ENCODE measurements around the gene PSD2. TPM values are rescaled to one million over a fixed set of nuclear protein-coding genes. Genes with fewer than 3 reads are reported as not detected.
A peak's percentile ranks its signal among the peaks of the same experiment; 100 is the strongest.

The PSD2 gene
- total and polyA plus RNA-seq, 8 donors, result 0.06 to 0.66 (median 0.16) TPM

DNA sequence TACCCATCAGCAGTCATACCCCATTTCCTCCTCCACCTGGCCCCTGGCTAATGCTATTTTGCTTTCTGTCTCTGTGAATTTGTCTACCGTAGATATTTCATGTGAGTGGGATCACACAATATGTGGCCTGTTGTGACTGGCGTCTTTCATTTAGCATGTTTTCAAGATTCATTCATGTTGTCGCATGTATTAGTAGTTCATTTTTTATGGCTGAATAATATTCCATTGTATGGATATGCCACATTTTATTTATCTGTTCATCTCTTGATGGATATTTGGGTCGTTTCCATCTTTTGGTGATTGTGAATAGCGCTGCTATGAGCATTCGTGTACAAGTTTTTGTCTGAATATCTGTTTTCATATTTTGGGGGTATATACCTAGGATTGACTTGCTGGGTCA lies 33.9 kb downstream of the PSD2 start:
- FAIRE-seq (no peak), DNase-seq (no peak), ATAC-seq (no peak)
- H3K36me3 ChIP-seq, result no peaks in the 10 kb centered on the region
- H3K4me1 ChIP-seq, result no peaks in the 10 kb centered on the region
- H3K27ac ChIP-seq, result no peak overlapping the region
- H3K4me3 ChIP-seq, result no peak overlapping the region
- no peaks in the 10 kb centered on the region for H3K9me3 ChIP-seq
- TF ChIP-seq, protein P1, sequence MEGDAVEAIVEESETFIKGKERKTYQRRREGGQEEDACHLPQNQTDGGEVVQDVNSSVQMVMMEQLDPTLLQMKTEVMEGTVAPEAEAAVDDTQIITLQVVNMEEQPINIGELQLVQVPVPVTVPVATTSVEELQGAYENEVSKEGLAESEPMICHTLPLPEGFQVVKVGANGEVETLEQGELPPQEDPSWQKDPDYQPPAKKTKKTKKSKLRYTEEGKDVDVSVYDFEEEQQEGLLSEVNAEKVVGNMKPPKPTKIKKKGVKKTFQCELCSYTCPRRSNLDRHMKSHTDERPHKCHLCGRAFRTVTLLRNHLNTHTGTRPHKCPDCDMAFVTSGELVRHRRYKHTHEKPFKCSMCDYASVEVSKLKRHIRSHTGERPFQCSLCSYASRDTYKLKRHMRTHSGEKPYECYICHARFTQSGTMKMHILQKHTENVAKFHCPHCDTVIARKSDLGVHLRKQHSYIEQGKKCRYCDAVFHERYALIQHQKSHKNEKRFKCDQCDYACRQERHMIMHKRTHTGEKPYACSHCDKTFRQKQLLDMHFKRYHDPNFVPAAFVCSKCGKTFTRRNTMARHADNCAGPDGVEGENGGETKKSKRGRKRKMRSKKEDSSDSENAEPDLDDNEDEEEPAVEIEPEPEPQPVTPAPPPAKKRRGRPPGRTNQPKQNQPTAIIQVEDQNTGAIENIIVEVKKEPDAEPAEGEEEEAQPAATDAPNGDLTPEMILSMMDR (IDR thresholded peaks at IDR 0.05), result no peak
- WGBS, 2 donors, result 83 to 84% methylated on average over 6 of the region's 6 CpGs
- H3K27me3 ChIP-seq, result no peaks in the 10 kb centered on the region
- intact Hi-C loops (cut with DNase I), result no loop called here

DNA sequence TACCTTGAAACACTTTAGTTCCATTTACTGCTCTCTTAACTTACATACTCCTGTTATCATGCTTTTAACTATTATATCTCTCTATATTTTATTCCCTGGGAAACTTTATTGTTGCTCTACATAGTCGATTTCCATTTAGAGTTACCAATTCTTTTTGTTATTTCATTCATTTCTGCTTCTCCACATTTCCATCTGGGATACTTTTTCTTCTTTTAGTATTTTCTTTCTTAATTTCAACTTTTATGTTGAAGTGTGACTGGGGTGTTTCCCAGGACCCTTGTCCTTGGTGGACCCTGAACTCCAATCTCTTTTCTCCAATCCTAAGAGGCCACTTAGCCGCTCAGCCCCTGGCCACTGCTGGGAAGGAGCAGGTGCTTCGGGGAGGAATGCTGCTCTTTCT lies 36.0 kb downstream of the PSD2 start:
- intact Hi-C loops (cut with DNase I), result no loop called here
- WGBS, 2 donors, result 71% methylated on average over 3 of the region's 3 CpGs
- Histone ChIP-seq H3K27me3 (no peaks in the 10 kb centered on the region), H3K4me3 (no peak overlapping the region), H3K4me1 (no peaks in the 10 kb centered on the region), H3K36me3 (no peaks in the 10 kb centered on the region), H3K9me3 (no peaks in the 10 kb centered on the region), H3K27ac (no peak overlapping the region)
- DNase-seq (no peak), FAIRE-seq (no peak), ATAC-seq (no peak)
- TF ChIP-seq, protein P1 (IDR thresholded peaks at IDR 0.05), result no peak

DNA sequence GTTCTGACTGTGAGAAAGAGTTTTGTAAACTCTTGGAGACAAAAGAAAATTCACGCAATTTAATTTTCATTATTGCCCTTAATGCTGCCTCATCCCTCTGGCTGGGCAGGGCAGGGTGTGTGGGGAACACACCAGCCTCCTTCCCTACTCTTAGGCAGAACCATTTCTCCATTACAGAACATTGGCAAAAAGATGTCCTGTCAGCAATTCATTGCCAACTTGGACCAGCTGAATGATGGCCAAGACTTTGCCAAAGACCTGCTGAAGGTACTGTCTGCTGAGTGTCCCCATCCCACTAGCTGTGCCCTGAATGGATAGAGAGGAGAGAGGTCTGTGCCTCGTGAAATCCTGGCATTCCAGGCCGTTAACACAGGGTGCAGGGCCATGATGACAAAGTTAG lies 37.9 kb downstream of the PSD2 start:
- Histone ChIP-seq H3K4me1 (no peaks in the 10 kb centered on the region), H3K27me3 (no peaks in the 10 kb centered on the region), H3K4me3 (no peak overlapping the region), H3K9me3 (no peaks in the 10 kb centered on the region), H3K36me3 (no peaks in the 10 kb centered on the region), H3K27ac (no peak overlapping the region)
- TF ChIP-seq, protein P1 (IDR thresholded peaks at IDR 0.05), result no peak
- ATAC-seq (no peak), FAIRE-seq (no peak), DNase-seq (no peak)
- WGBS, 2 donors, result 50 to 52% methylated on average over 3 of the region's 3 CpGs
- intact Hi-C loops (cut with DNase I), result no loop called here

DNA sequence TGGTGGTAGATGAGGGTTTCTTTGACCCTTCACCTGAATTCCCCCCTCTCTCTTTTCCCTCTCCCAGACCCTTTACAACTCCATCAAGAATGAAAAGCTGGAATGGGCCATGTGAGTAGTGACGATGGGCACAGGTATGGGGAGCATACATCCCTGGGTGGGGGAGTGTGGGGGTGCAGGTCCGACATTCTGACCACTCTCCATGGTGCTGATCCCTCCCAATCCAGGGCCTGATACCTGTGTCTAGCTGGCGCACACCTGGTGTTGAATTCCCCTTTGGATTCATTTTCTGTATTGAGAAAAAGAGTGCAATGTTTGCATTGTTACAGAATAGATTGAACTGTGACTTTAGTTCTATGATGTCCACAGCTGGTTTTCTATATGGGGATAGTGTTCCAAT lies 40.0 kb downstream of the PSD2 start:
- no peak overlapping the region for H3K27ac ChIP-seq
- no peak for ATAC-seq
- WGBS, 2 donors, result 53 to 58% methylated on average over 3 of the region's 3 CpGs
- H3K9me3 ChIP-seq, result no peaks in the 10 kb centered on the region
- DNase-seq, result no peak
- H3K36me3 ChIP-seq, result no peaks in the 10 kb centered on the region
- H3K27me3 ChIP-seq, result no peaks in the 10 kb centered on the region
- TF ChIP-seq, protein P1 (IDR thresholded peaks at IDR 0.05), result no peak
- no peaks in the 10 kb centered on the region for H3K4me1 ChIP-seq
- FAIRE-seq, result no peak
- no peak overlapping the region for H3K4me3 ChIP-seq
- intact Hi-C loops (cut with DNase I), result no loop called here

DNA sequence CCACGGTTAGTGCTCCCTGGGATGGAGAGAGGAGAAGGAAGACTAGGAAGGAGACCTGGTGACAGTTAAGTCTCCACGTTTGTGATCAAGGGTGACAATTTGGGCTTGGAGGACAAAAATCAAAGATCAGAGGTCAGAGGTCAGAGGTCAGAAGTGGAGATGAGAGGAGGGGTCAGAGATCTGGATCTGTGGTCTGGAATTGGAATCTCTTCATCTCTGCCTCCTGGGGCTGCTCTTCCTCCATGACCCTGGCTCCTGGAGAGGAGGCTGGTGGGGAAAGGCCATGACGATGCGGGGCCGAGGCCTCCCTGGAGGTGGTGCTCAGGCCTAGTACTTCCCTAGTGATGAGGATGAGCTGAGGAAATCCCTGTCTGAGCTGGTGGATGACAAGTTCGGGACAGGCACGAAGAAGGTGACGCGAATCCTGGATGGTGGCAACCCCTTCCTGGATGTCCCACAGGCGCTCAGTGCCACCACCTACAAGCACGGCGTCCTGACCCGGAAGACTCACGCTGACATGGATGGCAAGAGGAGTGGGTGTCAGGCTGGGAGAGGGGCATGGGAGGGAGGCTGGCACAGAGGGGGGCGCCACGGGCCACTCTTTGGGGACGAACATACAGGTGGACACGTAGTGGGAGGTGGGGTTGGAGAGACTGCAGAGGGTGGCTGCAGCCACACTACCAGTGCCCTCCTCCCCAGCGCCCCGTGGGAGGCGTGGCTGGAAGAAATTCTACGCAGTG lies 41.0 kb downstream of the PSD2 start:
- TF ChIP-seq, protein P1 (IDR thresholded peaks at IDR 0.05), result no peak
- H3K27ac ChIP-seq, result no peak overlapping the region
- 91 to 94% methylated on average over 22 of the region's 22 CpGs for WGBS, 2 donors
- intact Hi-C loops (cut with DNase I), result no loop called here
- no peaks in the 10 kb centered on the region for H3K9me3 ChIP-seq
- H3K4me3 ChIP-seq, result no peak overlapping the region
- no peaks in the 10 kb centered on the region for H3K27me3 ChIP-seq
- peak in 2 of 6 donors; percentile 24 to 50 for DNase-seq
- ATAC-seq, result no peak
- no peaks in the 10 kb centered on the region for H3K4me1 ChIP-seq
- FAIRE-seq, result no peak
- H3K36me3 ChIP-seq, result no peaks in the 10 kb centered on the region

Data from pancreas (tissue), 10 donors.